ENCODE data around the gene LDLRAD4. TPM values are rescaled to one million over a fixed set of nuclear protein-coding genes. Genes with fewer than 3 reads are reported as not detected.

LDLRAD4 gene
- total RNA-seq, 1 experiment from 2014 or later: 3.6 TPM

DNA sequence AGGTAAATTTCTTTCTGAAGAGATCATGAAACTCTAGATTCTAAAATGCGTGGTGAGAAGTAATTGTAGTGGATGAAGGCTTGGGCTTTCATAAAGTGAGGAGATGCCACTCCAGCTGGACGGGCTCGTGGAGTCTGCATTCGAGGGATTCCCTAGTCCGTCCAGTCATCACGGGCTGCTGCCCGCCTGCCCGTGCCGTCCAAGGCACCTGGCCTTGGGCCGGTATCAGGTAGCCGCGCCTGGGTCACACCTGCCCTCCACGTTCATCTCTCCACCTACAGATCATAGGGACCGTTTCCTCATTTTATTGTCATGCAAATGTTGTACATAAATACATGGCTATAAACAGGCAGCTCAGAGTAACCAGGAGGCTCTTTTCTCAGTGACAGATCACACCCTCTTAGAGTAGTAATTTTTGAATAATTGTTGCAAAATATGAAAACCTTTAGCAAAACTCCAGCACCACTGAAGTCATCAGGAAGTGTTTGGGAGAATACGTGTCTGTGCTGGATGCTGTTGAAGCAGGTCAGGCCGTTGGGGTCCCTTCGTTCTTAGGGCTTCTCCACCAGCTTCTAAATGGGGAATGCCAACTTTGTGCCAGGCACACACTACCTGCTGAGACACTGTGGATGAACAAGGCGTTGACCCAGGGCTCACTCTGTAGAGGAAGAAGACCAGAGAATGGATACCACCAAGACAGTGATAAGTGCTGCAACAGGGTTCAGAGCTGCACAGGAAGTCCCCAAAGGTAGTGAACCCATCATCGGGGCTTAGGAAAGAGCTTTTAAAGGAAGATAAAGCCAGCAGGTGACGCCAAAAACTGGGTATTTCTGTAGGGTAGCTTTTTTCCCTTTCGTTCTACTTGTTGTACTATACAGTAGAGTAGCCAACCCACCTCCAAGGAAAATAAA is 395.3 kb downstream of the LDLRAD4 start:
- no TSS peak for BruUV-seq (replicated peaks)
- no peak for DNase-seq (ENCODE audit: low spot score)
- Histone ChIP-seq H3K4me3 (ENCODE audit: low read depth, low read length, poor library complexity, severe bottlenecking) (no peak overlapping the region), H3K36me3 (ENCODE audit: insufficient read depth, low read length, poor library complexity, severe bottlenecking) (no peaks in the 10 kb centered on the region), H3K27me3 (replicated peaks; ENCODE audit: insufficient read depth, low read depth, low read length, poor library complexity) (peaks cover 24% of the 10 kb centered on the region), H3K4me1 (ENCODE audit: insufficient read depth, low read length, poor library complexity, severe bottlenecking) (peaks cover 33% of the 10 kb centered on the region), H3K9me3 (ENCODE audit: low read depth, low read length, poor library complexity, severe bottlenecking) (no peaks in the 10 kb centered on the region), H3K27ac (ENCODE audit: low read depth, low read length, poor library complexity, severe bottlenecking) (no peak overlapping the region)
- no peak for TF ChIP-seq EZH2 (IDR thresholded peaks at IDR 0.05; ENCODE audit: borderline replicate concordance, low read depth, low read length, poor library complexity, severe bottlenecking)
- TF ChIP-seq, protein P1, sequence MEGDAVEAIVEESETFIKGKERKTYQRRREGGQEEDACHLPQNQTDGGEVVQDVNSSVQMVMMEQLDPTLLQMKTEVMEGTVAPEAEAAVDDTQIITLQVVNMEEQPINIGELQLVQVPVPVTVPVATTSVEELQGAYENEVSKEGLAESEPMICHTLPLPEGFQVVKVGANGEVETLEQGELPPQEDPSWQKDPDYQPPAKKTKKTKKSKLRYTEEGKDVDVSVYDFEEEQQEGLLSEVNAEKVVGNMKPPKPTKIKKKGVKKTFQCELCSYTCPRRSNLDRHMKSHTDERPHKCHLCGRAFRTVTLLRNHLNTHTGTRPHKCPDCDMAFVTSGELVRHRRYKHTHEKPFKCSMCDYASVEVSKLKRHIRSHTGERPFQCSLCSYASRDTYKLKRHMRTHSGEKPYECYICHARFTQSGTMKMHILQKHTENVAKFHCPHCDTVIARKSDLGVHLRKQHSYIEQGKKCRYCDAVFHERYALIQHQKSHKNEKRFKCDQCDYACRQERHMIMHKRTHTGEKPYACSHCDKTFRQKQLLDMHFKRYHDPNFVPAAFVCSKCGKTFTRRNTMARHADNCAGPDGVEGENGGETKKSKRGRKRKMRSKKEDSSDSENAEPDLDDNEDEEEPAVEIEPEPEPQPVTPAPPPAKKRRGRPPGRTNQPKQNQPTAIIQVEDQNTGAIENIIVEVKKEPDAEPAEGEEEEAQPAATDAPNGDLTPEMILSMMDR (conservative IDR thresholded peaks at IDR 0.05; ENCODE audit: low read depth, low read length): no peak
- CTCF ChIA-PET: interaction anchor here (0.6 to 1.6 kb wide), 3 partner anchors 126 to 454 kb away, joined by 3 to 6 read pairs (median 3); no protein-coding TSS in a partner anchor
- intact Hi-C loops (cut with micrococcal nuclease; ENCODE audit: unreplicated experiment): no loop called here
- POLR2A ChIA-PET (ENCODE audit: low non-redundant PET): no interaction called here

DNA sequence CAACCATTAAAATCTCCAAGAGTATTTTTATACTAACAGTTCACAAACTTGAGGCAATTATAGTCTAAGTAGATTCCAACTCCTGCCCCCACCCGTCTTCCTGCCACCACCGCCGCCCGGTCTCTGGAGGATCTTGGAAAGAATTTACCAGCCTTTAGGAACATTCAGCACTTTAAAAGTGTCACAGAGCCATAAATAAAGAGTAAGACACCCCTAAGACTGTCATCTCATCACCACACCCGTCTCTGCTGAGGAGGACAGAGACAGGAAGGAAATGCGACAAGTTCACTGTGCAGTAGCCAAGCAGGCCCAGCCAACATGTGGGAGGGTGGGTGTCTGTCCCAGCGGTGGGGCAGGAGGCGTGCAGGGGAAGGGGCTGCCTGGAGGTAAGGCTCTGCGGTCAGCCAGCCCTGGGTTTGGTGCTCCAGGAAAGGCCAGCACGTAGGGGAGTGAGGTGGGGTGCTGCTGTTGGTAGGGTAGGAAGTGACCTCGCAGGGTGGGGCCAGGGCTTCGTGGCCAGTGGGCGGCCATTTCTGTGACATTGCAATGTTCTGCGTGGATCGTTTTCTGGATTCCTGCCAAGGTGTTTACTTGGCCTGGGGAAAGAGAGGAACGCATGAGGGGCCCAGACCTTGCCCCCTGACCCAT is 396.2 kb downstream of the LDLRAD4 start:
- Histone ChIP-seq H3K36me3 (ENCODE audit: insufficient read depth, low read length, poor library complexity, severe bottlenecking) (no peaks in the 10 kb centered on the region), H3K4me3 (ENCODE audit: low read depth, low read length, poor library complexity, severe bottlenecking) (no peak overlapping the region), H3K27ac (ENCODE audit: low read depth, low read length, poor library complexity, severe bottlenecking) (no peak overlapping the region), H3K9me3 (ENCODE audit: low read depth, low read length, poor library complexity, severe bottlenecking) (no peaks in the 10 kb centered on the region), H3K27me3 (replicated peaks; ENCODE audit: insufficient read depth, low read depth, low read length, poor library complexity) (peaks cover 24% of the 10 kb centered on the region), H3K4me1 (ENCODE audit: insufficient read depth, low read length, poor library complexity, severe bottlenecking) (peaks cover 33% of the 10 kb centered on the region)
- ChIA-PET POLR2A (ENCODE audit: low non-redundant PET) (no interaction called here), CTCF (interaction anchor here (0.6 kb wide), 1 partner anchor 125 kb away, joined by 3 read pairs; no protein-coding TSS in a partner anchor)
- BruUV-seq (replicated peaks): no TSS peak
- no peak for TF ChIP-seq EZH2 (IDR thresholded peaks at IDR 0.05; ENCODE audit: borderline replicate concordance, low read depth, low read length, poor library complexity, severe bottlenecking)
- TF ChIP-seq, protein P1 (conservative IDR thresholded peaks at IDR 0.05; ENCODE audit: low read depth, low read length): no peak
- intact Hi-C loops (cut with micrococcal nuclease; ENCODE audit: unreplicated experiment): no loop called here
- DNase-seq (ENCODE audit: low spot score): peak; percentile 74

DNA sequence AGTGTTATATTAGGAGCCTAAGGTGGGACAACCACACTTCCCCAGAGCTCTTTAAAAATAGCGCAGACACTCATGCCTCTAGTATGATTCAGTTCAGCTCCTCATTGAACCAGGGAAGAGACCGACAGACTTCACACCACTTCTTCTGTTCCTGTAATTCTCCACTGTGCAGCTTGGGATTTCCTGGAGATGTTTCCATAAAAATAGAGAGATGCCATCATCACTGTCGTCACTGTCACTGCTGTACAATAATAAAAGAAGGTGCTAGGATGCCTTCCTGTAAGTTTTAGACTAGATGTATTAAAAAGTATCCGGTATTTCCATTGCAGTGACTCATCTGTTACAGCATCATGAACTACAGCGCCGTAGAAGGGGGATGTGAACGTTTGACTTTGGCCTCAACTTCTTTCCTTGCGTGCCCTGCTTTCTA is 396.9 kb downstream of the LDLRAD4 start:
- CTCF ChIA-PET: no interaction called here
- TF ChIP-seq, protein P1 (conservative IDR thresholded peaks at IDR 0.05; ENCODE audit: low read depth, low read length): no peak
- TF ChIP-seq EZH2 (IDR thresholded peaks at IDR 0.05; ENCODE audit: borderline replicate concordance, low read depth, low read length, poor library complexity, severe bottlenecking): no peak
- Histone ChIP-seq H3K4me1 (ENCODE audit: insufficient read depth, low read length, poor library complexity, severe bottlenecking) (peaks cover 33% of the 10 kb centered on the region), H3K4me3 (ENCODE audit: low read depth, low read length, poor library complexity, severe bottlenecking) (no peak overlapping the region), H3K27ac (ENCODE audit: low read depth, low read length, poor library complexity, severe bottlenecking) (no peak overlapping the region), H3K36me3 (ENCODE audit: insufficient read depth, low read length, poor library complexity, severe bottlenecking) (no peaks in the 10 kb centered on the region), H3K9me3 (ENCODE audit: low read depth, low read length, poor library complexity, severe bottlenecking) (no peaks in the 10 kb centered on the region), H3K27me3 (replicated peaks; ENCODE audit: insufficient read depth, low read depth, low read length, poor library complexity) (peaks cover 24% of the 10 kb centered on the region)
- BruUV-seq (replicated peaks): no TSS peak
- peak; percentile 4 for DNase-seq (ENCODE audit: low spot score)
- POLR2A ChIA-PET (ENCODE audit: low non-redundant PET): no interaction called here
- intact Hi-C loops (cut with micrococcal nuclease; ENCODE audit: unreplicated experiment): no loop called here

Measured in A673 (cell line).